NOMO-1 (cell line): Measurements from ENCODE around the gene MAB21L3.

Experiments
- DNase-seq, 2 experiments: peaks; one replicate each; lab custom pipeline; 2025; ENCODE audit not compliant: unreplicated experiment in 2 of 2; lab: John Stamatoyannopoulos, UW

The MAB21L3 gene

GRCh38 chr1:116163533-116163932 lies 52.3 kb downstream of the MAB21L3 start:
- DNase-seq, result no peak

- no peak for DNase-seq
Observed at GRCh38 chr1:116164150-116164549, 53.0 kb downstream of the MAB21L3 start.

- peak; percentile 18 to 59 for DNase-seq
Observed at GRCh38 chr1:116164604-116165368, 53.6 kb downstream of the MAB21L3 start.

GRCh38 chr1:116165572-116165971 lies 54.4 kb downstream of the MAB21L3 start:
- DNase-seq, result no peak

GRCh38 chr1:116166011-116166571 lies 54.9 kb downstream of the MAB21L3 start:
- DNase-seq, result no peak

- no peak for DNase-seq
Observed at GRCh38 chr1:116166655-116167054, 55.5 kb downstream of the MAB21L3 start.

GRCh38 chr1:116167625-116168276 lies 56.6 kb downstream of the MAB21L3 start:
- DNase-seq, result no peak

GRCh38 chr1:116168277-116169032 lies 57.3 kb downstream of the MAB21L3 start:
- DNase-seq, result peak; percentile 59 to 80

GRCh38 chr1:116169898-116170297 lies 58.7 kb downstream of the MAB21L3 start:
- DNase-seq, result no peak

GRCh38 chr1:116170721-116171589 lies 59.8 kb downstream of the MAB21L3 start:
- DNase-seq, result no peak

- no peak for DNase-seq
Observed at GRCh38 chr1:116172666-116173065, 61.5 kb downstream of the MAB21L3 start.

- DNase-seq, result peak in 1 of 2 experiments; percentile 33
Observed at GRCh38 chr1:116175611-116176010, 64.4 kb downstream of the MAB21L3 start.

GRCh38 chr1:116176306-116176789 lies 65.1 kb downstream of the MAB21L3 start:
- no peak for DNase-seq

GRCh38 chr1:116177861-116178260 lies 66.7 kb downstream of the MAB21L3 start:
- no peak for DNase-seq

GRCh38 chr1:116178837-116179236 lies 67.6 kb downstream of the MAB21L3 start:
- no peak for DNase-seq

- DNase-seq, result no peak
Observed at GRCh38 chr1:116179419-116179818, 68.2 kb downstream of the MAB21L3 start.

- no peak for DNase-seq
Observed at GRCh38 chr1:116179964-116180363, 68.8 kb downstream of the MAB21L3 start.

- DNase-seq, result no peak
Observed at GRCh38 chr1:116182019-116182714, 71.0 kb downstream of the MAB21L3 start.
